NCI-H1436 (cell line): ENCODE measurements around the gene PRCD.
A peak's percentile ranks its signal among the peaks of the same experiment; 100 is the strongest.

Experiments used
- DNase-seq: peaks from one replicate; lab custom pipeline; 2025; lab: John Stamatoyannopoulos, UW

The PRCD gene

GRCh38 chr17:76540381-76541300 lies 797 bp downstream of the PRCD start:
- peak; percentile 96 for DNase-seq

- no peak for DNase-seq
These were observed 2.1 kb downstream of the PRCD start for GRCh38 chr17:76541739-76542454.

- DNase-seq: no peak
These were observed 2.7 kb downstream of the PRCD start for GRCh38 chr17:76542566-76542971.

GRCh38 chr17:76542984-76543383 lies 3.1 kb downstream of the PRCD start:
- no peak for DNase-seq

- no peak for DNase-seq
These were observed 3.6 kb downstream of the PRCD start for GRCh38 chr17:76543482-76543825.

- DNase-seq: no peak
These were observed 4.1 kb downstream of the PRCD start for GRCh38 chr17:76543826-76544545.

- no peak for DNase-seq
These were observed 4.9 kb downstream of the PRCD start for GRCh38 chr17:76544546-76545365.

- no peak for DNase-seq
These were observed 6.2 kb downstream of the PRCD start for GRCh38 chr17:76545918-76546555.

GRCh38 chr17:76546556-76547182 lies 6.8 kb downstream of the PRCD start:
- DNase-seq: no peak

GRCh38 chr17:76547183-76547641 lies 7.4 kb downstream of the PRCD start:
- peak; percentile 80 for DNase-seq

GRCh38 chr17:76547642-76548202 lies 7.9 kb downstream of the PRCD start:
- DNase-seq: no peak

- DNase-seq: no peak
These were observed 8.8 kb downstream of the PRCD start for GRCh38 chr17:76548378-76549214.

- no peak for DNase-seq
These were observed 9.3 kb downstream of the PRCD start for GRCh38 chr17:76549215-76549518.

GRCh38 chr17:76549539-76549938 lies 9.7 kb downstream of the PRCD start:
- no peak for DNase-seq

GRCh38 chr17:76550712-76551615 lies 11.1 kb downstream of the PRCD start:
- no peak for DNase-seq

- DNase-seq: no peak
These were observed 11.8 kb downstream of the PRCD start for GRCh38 chr17:76551685-76552084.

GRCh38 chr17:76553178-76553908 lies 13.5 kb downstream of the PRCD start:
- DNase-seq: no peak

GRCh38 chr17:76554131-76554530 lies 14.3 kb downstream of the PRCD start:
- DNase-seq: no peak
